IMR-90 (cell line): ENCODE results near the gene PXYLP1. TPM values are rescaled to one million over a fixed set of nuclear protein-coding genes. Genes with fewer than 3 reads are reported as not detected.

Source experiments
- ATAC-seq: fragments of 200-7000 bp; cut with Tn5 transposase; 2 replicates; pipeline ENCODE4 v1.9.1; 2020; ENCODE audit warnings: low read depth, mild to moderate bottlenecking, moderate library complexity
- BruUV-seq: library from RNA; stranded (reverse); fragments of 400-500 nt; replicated peaks from 2 replicates; lab custom pipeline; 2021; lab: Mats Ljungman, UMichigan
- CTCF ChIA-PET: fragments of 300-600 bp; formaldehyde crosslinking; extraction: SDS; loops from one replicate; lab custom pipeline; 2021; ENCODE audit warnings: antibody characterized with exemption; lab: Yijun Ruan, JAX
- POLR2A ChIA-PET: fragments of 300-600 bp; sonication (Branson Sonifier 250); formaldehyde crosslinking; loops from one replicate; lab custom pipeline; 2022; ENCODE audit warnings: antibody characterized with exemption; ENCODE audit not compliant: unreplicated experiment; lab: Charles Lee
- DNase-seq: peaks from one replicate; pipeline ENCODE4 v3.0.0; 2013
- H2AFZ ChIP-seq: replicated peaks from 2 replicates; pipeline ENCODE3; 2013; ENCODE audit warnings: low read length, mild to moderate bottlenecking; ENCODE audit not compliant: poor library complexity
- H2AK5ac ChIP-seq: 2 replicates; pipeline ENCODE4 v1.6.1; 2013; ENCODE audit warnings: low read depth, low read length, inconsistent platforms
- H2AK9ac ChIP-seq: replicated peaks from 2 replicates; pipeline ENCODE3; 2013; ENCODE audit warnings: mild to moderate bottlenecking, low read depth, low read length, moderate library complexity; ENCODE audit not compliant: poor library complexity
- H2BK120ac ChIP-seq: 2 replicates; pipeline ENCODE4 v1.6.1; 2013; ENCODE audit warnings: low read depth, low read length, inconsistent platforms
- H2BK15ac ChIP-seq: 3 replicates; pipeline ENCODE4 v1.6.1; 2013; ENCODE audit warnings: low read depth, low read length, inconsistent platforms
- H2BK20ac ChIP-seq: 2 replicates; pipeline ENCODE4 v1.6.1; 2013; ENCODE audit warnings: low read depth, mild to moderate bottlenecking, inconsistent platforms, low read length, moderate library complexity
- H2BK5ac ChIP-seq: 2 replicates; pipeline ENCODE4 v1.6.1; 2013; ENCODE audit warnings: mild to moderate bottlenecking, low read depth, low read length, inconsistent platforms; ENCODE audit not compliant: poor library complexity, severe bottlenecking
- H3K14ac ChIP-seq: replicated peaks from 2 replicates; pipeline ENCODE4 v1.6.1; 2013; ENCODE audit warnings: low read depth, low read length, inconsistent platforms
- H3K18ac ChIP-seq: 2 replicates; pipeline ENCODE4 v1.6.1; 2013; ENCODE audit warnings: low read depth, low read length, control low read depth
- H3K23ac ChIP-seq: 2 replicates; pipeline ENCODE4 v1.6.1; 2013; ENCODE audit warnings: low read depth, low read length, inconsistent platforms
- H3K27ac ChIP-seq: 2 replicates; pipeline ENCODE4 v1.5.1; 2013; ENCODE audit warnings: mild to moderate bottlenecking, control low read depth, low read length; ENCODE audit not compliant: insufficient read depth
- H3K27me3 ChIP-seq: 2 replicates; pipeline ENCODE4 v1.6.1; 2013; ENCODE audit warnings: low read length; ENCODE audit not compliant: control insufficient read depth, insufficient read depth
- H3K36me3 ChIP-seq: 2 replicates; pipeline ENCODE4 v1.6.1; 2013; ENCODE audit warnings: low read length, mixed read lengths; ENCODE audit not compliant: control insufficient read depth, insufficient read depth
- H3K4ac ChIP-seq: 2 replicates; pipeline ENCODE4 v1.6.1; 2013; ENCODE audit warnings: low read depth, low read length, inconsistent platforms
- H3K4me1 ChIP-seq: 2 replicates; pipeline ENCODE4 v1.6.1; 2013; ENCODE audit warnings: low read length, mixed read lengths; ENCODE audit not compliant: control insufficient read depth, insufficient read depth
- H3K4me2 ChIP-seq: 2 replicates; pipeline ENCODE4 v1.6.1; 2013; ENCODE audit warnings: low read depth, mild to moderate bottlenecking, control low read depth, low read length, moderate library complexity
- H3K4me3 ChIP-seq: 2 replicates; pipeline ENCODE4 v1.5.1; 2013; ENCODE audit warnings: low read depth, mild to moderate bottlenecking, control low read depth, low read length, moderate library complexity; ENCODE audit not compliant: insufficient read depth
- H3K56ac ChIP-seq: 2 replicates; pipeline ENCODE4 v1.6.1; 2013; ENCODE audit warnings: low read length, inconsistent platforms; ENCODE audit not compliant: insufficient read depth; ENCODE audit errors: extremely low read depth
- H3K79me1 ChIP-seq, 2 experiments: 2 replicates each; pipeline ENCODE4 v1.6.1; 2013; ENCODE audit warnings: low read length in 2 of 2, inconsistent platforms in 1 of 2, low read depth in 1 of 2
- H3K9ac ChIP-seq: 2 replicates; pipeline ENCODE4 v1.6.1; 2013; ENCODE audit warnings: low read depth, low read length, control low read depth
- H3K9me1 ChIP-seq: 2 replicates; pipeline ENCODE4 v1.6.1; 2013; ENCODE audit warnings: low read length, inconsistent platforms; ENCODE audit not compliant: insufficient read depth
- H3K9me3 ChIP-seq: 2 replicates; pipeline ENCODE4 v1.6.1; 2013; ENCODE audit warnings: low read length; ENCODE audit not compliant: control insufficient read depth, insufficient read depth
- H4K20me1 ChIP-seq: 2 replicates; pipeline ENCODE4 v1.6.1; 2013; ENCODE audit warnings: low read length, inconsistent platforms; ENCODE audit not compliant: insufficient read depth
- H4K5ac ChIP-seq: 2 replicates; pipeline ENCODE4 v1.6.1; 2013; ENCODE audit warnings: mild to moderate bottlenecking, low read depth, low read length, control low read depth
- H4K8ac ChIP-seq, 2 experiments: 2 replicates each; pipeline ENCODE4 v1.6.1; 2013; ENCODE audit warnings: low read depth in 2 of 2, low read length in 2 of 2, control low read depth in 1 of 2, inconsistent platforms in 1 of 2
- H4K91ac ChIP-seq: 2 replicates; pipeline ENCODE4 v1.6.1; 2013; ENCODE audit warnings: low read depth, low read length, inconsistent platforms; ENCODE audit not compliant: insufficient read depth
- CEBPB ChIP-seq: IDR thresholded peaks from 2 replicates; pipeline ENCODE4 v1.6.1; 2012; ENCODE audit warnings: low read depth, low read length, improper control_type of control experiment
- CHD1 ChIP-seq: IDR thresholded peaks from 2 replicates; pipeline ENCODE4 v1.6.1; 2012; ENCODE audit warnings: low read depth, low read length, improper control_type of control experiment
- MAFK ChIP-seq: IDR thresholded peaks from 2 replicates; pipeline ENCODE4 v1.6.1; 2012; ENCODE audit warnings: low read depth, low read length, improper control_type of control experiment
- MAZ ChIP-seq: IDR thresholded peaks from 2 replicates; pipeline ENCODE4 v1.6.1; 2012; ENCODE audit warnings: low read depth, mild to moderate bottlenecking, low read length, improper control_type of control experiment, moderate library complexity, borderline replicate concordance
- MXI1 ChIP-seq: IDR thresholded peaks from 2 replicates; pipeline ENCODE4 v1.6.1; 2012; ENCODE audit warnings: low read depth, mild to moderate bottlenecking, low read length, moderate library complexity, borderline replicate concordance
- RAD21 ChIP-seq: IDR thresholded peaks from 2 replicates; pipeline ENCODE4 v1.6.1; 2012; ENCODE audit warnings: low read length, improper control_type of control experiment
- RCOR1 ChIP-seq: IDR thresholded peaks from 2 replicates; pipeline ENCODE4 v1.6.1; 2012; ENCODE audit warnings: mild to moderate bottlenecking, low read length, improper control_type of control experiment; ENCODE audit not compliant: insufficient replicate concordance
- RFX5 ChIP-seq: IDR thresholded peaks from 2 replicates; pipeline ENCODE4 v1.8.0; 2012; ENCODE audit warnings: low read depth, mild to moderate bottlenecking, low read length, moderate library complexity
- SMC3 ChIP-seq: fragments of 150-350 bp; IDR thresholded peaks from 2 replicates; pipeline ENCODE4 v1.6.1; 2016; ENCODE audit warnings: low read depth, mild to moderate bottlenecking, antibody characterized with exemption, low read length, moderate library complexity
- WGBS, 2 experiments: methylation state at CpG; one replicate each; pipeline versions ENCODE4 v1.1.5 to v1.1.7; 2013; ENCODE audit warnings: missing lambda C conversion rate in 2 of 2; ENCODE audit not compliant: insufficient read length in 1 of 2; ENCODE audit errors: extremely low coverage in 2 of 2; 5-methylcytosine and 5-hydroxymethylcytosine counted together
- dilution Hi-C: fragments of 300-500 bp; cut with HindIII; formaldehyde crosslinking; loops from one replicate; pipeline ENCODE4 v1.14.3; 2018; ENCODE audit warnings: low sequenced_read_pairs; ENCODE audit not compliant: unreplicated experiment
- in situ Hi-C: fragments of 300-500 bp; cut with MboI; formaldehyde crosslinking; loops from 3 replicates; pipeline ENCODE4 v1.14.3; 2019; ENCODE audit warnings: low sequenced_read_pairs, inconsistent platforms, mixed read lengths
- intact Hi-C: fragments of 100-400 bp; cut with micrococcal nuclease; formaldehyde crosslinking; loops from 2 replicates; pipeline ENCODE4 v1.10.0; 2022
- polyA plus RNA-seq, 3 experiments: library from polyadenylated mRNA; depleted of rRNA; stranded (reverse); fragments of >200 nt; gene quantifications; 2 replicates each; pipeline ENCODE4 v1.2.3, GENCODE V29; 2012; ENCODE audit warnings: low replicate concordance in 1 of 3
- total RNA-seq: library from RNA; depleted of rRNA; stranded (reverse); fragments of >200 nt; gene quantifications from 2 replicates; pipeline ENCODE4 v1.2.3, GENCODE V29; 2012

The PXYLP1 gene
- total and polyA plus RNA-seq, 2 of the 4 experiments (the other 2 are of a cell fraction) = 11.7 to 15.6 TPM

DNA sequence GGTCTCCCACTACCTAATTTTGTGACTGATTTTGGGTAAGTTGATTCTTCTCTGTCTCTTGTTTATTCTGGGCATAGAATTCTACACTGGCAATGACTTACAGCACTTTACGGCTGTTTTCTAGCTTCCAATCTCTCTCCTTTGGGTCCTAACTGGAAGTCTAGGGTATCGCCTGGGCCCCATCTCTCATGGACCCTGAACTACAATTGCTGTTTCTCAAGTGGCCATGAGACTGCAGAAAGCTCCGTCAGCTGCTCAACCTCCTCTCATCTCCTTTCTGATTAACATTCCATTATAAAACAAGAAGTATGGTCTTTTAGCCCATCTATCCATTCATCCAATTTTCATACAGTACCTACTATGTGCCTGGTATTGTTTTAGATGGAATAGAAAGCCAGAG lies 4.4 kb upstream of the PXYLP1 start:
- BruUV-seq = no TSS peak
- CTCF ChIA-PET = no interaction called here

More for the DNA sequence above, 4.4 kb upstream of the PXYLP1 start:
- H3K4me2 ChIP-seq = no peak overlapping the region
- H3K79me1 ChIP-seq = no peaks in the 10 kb centered on the region
- no peaks in the 10 kb centered on the region for H3K36me3 ChIP-seq
- intact Hi-C loops (no loop called here), dilution Hi-C loops (no loop called here), in situ Hi-C loops (no loop called here)
- no peak overlapping the region for H3K27ac ChIP-seq
- H3K56ac ChIP-seq = no peak overlapping the region
- no peak overlapping the region for H2BK15ac ChIP-seq
- H3K9ac ChIP-seq = no peak overlapping the region
- 80% methylated on average over 1 of the region's 3 CpGs; no CpG with 5 or more reads in 1 of the 2 experiments for WGBS, 2 experiments
- no peaks in the 10 kb centered on the region for H3K9me1 ChIP-seq
- no peak overlapping the region for H3K4me3 ChIP-seq
- no peak overlapping the region for H3K23ac ChIP-seq
- H4K5ac ChIP-seq = no peak overlapping the region
- H2BK5ac ChIP-seq = no peak overlapping the region
- H4K91ac ChIP-seq = no peak overlapping the region
- H2AK5ac ChIP-seq = no peak overlapping the region
- DNase-seq = no peak
- POLR2A ChIA-PET = no interaction called here
- H3K4me1 ChIP-seq = peaks cover 2% of the 10 kb centered on the region; the same call in 1 of the 2 replicates
- H2AFZ ChIP-seq = no peak overlapping the region
- H2BK20ac ChIP-seq = no peak overlapping the region
- no peak overlapping the region for H4K8ac ChIP-seq
- H3K9me3 ChIP-seq = peaks cover 3% of the 10 kb centered on the region; the same call in 1 of the 2 replicates
- no peak overlapping the region for H2BK120ac ChIP-seq
- H3K18ac ChIP-seq = no peak overlapping the region
- ATAC-seq = no peak
- H2AK9ac ChIP-seq = no peak overlapping the region
- H3K14ac ChIP-seq = no peak overlapping the region
- H4K20me1 ChIP-seq = no peaks in the 10 kb centered on the region
- TF ChIP-seq SMC3 (no peak), CEBPB (no peak), MAZ (no peak), CHD1 (no peak), RFX5 (no peak), RAD21 (no peak), MXI1 (no peak), MAFK (no peak), RCOR1 (no peak)
- no peak overlapping the region for H3K4ac ChIP-seq
- peaks cover 3% of the 10 kb centered on the region; the same call in 1 of the 2 replicates for H3K27me3 ChIP-seq
